ENCODE results near the gene TTN.

The TTN gene

DNA sequence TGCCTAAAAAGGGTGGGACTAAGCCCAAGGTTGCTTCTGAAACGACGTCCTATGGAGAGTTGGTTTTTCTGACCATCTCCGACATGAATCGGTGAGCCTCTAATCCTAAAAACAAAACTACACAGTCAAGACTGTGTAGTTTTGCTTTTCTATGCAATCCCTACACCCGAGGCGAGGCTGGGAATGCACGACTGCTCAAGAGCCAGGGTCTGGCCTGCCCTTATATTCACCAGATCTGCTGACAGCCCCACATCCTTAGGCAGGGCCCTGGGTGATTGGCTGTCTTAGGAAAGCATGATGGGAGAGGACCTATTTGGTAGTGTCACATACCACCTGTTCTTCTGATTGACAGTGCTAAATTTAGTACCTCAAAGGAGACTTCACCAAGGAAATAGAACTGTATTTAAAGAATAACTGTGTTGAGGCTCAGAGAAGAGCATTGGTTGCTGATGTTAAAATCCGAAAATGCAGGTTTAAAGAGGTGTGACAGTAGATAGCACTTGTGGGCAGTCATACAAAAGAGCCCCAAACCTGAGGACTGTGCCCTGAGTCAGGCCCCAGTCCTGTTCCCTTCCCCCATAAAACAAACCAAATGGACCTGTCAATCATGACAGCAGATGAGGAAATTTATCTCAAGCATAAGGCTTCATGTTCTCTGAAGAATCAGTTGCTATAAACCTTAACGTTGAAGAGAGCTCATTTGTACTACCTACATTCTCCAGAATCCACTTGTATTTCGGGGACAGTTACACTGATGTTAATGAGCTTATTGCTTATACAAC lies at the start of gene TTN:
Gene TTN, minus strand, starts transcription at position 197 of the 782 bp plus-strand sequence. CDS start 2,781 bp downstream, outside the sequence.
- DNase-seq (ENCODE audit: low spot score): no peak

DNA sequence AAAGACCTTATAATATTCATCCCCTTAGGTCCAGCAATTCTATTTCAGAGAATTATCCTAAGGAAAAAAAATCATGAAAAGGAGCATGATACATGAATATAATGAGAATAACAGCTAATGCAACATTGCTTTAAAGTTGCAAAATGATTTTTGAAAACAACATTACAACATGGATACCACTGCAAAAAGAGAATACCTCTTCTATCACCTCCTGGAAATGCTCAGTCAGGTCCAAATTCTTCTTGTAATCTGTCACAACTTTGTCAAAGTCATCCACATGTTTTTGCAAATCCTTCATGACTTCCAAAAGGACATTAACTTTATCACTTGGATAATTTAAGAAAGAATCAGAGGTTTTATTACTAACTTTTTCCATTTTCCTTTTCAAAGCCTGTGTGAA lies 47.9 kb upstream of the TTN start:
- no peak for DNase-seq (ENCODE audit: low spot score)

DNA sequence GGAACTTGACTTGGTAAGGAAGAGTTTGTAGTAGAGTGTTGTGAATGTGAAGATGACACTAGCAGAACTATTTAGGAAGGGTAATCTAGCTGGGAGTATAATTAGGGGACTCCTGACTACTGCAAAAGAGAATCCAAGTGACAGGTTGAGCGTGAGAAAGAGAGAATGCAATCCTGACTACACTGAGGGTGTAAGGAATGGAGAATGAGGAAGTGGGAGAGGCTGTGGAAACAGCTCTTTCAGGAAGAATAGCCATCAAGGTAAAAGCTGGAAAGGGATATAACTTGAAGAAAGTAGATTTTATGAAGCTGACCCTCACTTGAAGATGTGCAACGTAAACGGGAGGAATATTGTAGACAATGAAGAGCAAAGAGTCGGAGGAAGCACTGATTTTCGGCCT lies 41.1 kb upstream of the TTN start:
- peak; percentile 25 for DNase-seq (ENCODE audit: low spot score)

GRCh38 chr2:178846458-178846802 lies 39.2 kb upstream of the TTN start:
- DNase-seq (ENCODE audit: low spot score): no peak

- no peak for DNase-seq (ENCODE audit: low spot score)
Measured at GRCh38 chr2:178845566-178846457, 38.6 kb upstream of the TTN start.

- DNase-seq (ENCODE audit: low spot score): no peak
Measured at GRCh38 chr2:178844701-178845100, 37.5 kb upstream of the TTN start.

DNA sequence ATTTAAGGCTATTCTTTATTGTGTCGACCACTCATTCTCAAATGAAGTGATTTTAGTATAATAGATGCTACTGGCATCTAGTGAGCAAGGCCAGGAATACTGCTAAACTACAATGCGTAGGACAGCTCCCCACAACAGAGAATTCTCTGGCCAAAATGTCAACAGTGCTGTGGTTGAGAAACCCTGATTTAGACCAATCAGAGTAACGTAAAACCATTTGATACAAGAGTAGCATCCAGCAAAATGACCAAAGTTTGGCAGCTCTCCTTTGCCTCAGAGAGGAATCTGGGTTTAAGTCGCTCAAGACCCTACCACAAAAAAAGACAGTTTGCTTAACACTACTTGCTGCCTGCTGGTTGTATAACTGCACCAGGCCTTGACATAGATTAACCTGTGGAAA lies 37.0 kb upstream of the TTN start:
- DNase-seq (ENCODE audit: low spot score): no peak

- DNase-seq (ENCODE audit: low spot score): no peak
Measured at GRCh38 chr2:178843697-178844096, 36.5 kb upstream of the TTN start.

GRCh38 chr2:178836807-178837206 lies 29.6 kb upstream of the TTN start:
- no peak for DNase-seq (ENCODE audit: low spot score)

- DNase-seq (ENCODE audit: low spot score): no peak
Measured at GRCh38 chr2:178834086-178834485, 26.9 kb upstream of the TTN start.

DNA sequence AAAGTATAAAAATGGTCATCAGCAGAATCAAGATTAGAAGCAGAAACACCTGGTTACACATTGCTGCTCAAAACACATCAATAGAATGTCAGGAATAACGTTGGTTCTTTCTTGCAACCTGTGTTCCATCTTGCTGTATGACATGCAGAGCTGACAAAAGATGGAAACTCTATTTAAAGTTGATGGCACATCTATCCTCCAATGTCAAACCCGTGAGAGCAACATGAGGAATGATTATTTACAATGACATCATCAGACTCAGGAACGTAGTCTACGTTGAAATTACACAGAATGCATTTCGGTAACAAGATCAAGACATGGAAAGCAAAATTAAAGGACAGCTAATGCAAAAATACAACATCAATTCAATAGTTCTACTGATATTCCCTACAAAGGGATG lies 26.2 kb upstream of the TTN start:
- no peak for DNase-seq (ENCODE audit: low spot score)

GRCh38 chr2:178830451-178830850 lies 23.2 kb upstream of the TTN start:
- DNase-seq (ENCODE audit: low spot score): no peak

GRCh38 chr2:178829981-178830380 lies 22.8 kb upstream of the TTN start:
- DNase-seq (ENCODE audit: low spot score): no peak

- DNase-seq (ENCODE audit: low spot score): no peak
Measured at GRCh38 chr2:178829299-178829960, 22.2 kb upstream of the TTN start.

- DNase-seq (ENCODE audit: low spot score): no peak
Measured at GRCh38 chr2:178828486-178828881, 21.3 kb upstream of the TTN start.

DNA sequence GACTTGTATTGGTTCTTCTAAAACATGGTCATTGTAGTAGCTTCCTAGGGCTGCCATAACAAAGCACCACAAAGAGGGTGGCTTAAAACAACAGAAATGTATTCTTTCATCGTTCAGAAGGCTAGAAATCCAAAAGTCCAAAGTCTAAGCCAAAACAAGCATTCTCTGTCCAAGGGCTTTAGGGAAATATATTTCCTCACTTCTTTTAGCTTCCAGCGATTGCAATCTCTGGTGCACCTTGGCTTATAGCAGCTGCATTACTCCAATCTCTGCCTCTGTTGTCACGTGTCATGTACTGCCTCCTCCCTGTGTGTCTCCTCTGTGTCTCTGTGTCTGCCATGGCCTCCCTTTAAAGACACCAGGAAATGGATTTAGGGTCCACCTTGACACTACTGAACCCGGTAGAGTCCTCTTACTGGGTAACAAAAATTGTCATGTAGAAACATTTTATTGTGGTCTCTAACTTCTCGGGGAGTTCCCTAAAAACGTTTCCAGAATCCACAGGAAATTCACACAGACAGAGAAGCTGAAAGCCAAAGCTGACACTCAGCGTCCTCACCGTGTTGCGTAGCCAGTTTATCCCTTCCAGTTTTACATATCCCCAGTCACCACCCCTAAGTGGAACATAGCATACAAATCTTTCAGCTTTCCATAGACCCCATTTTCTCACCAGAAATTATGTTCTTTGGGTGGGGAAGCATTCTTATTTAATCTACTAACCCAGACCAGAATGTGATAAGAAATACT lies 20.7 kb upstream of the TTN start:
- DNase-seq (ENCODE audit: low spot score): no peak

DNA sequence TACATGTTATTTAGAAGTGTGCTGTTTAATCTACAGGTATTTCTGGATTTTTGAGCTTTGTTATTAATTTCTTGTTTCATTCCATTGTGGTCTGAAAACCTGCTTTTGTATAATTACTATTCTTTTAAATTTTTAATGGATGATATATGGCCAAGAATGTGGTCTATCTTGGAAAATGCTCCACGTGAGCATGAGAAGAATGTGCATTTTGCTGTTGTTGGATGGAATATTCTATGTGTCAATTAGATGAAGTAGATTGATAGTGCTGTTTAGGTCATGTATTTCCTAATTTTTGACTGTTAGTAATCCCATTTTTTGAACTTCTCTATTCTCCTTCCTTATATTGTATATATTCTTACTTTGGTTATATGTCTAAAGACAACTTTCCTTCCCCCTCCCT lies 19.9 kb upstream of the TTN start:
- DNase-seq (ENCODE audit: low spot score): no peak

GRCh38 chr2:178825183-178825582 lies 18.0 kb upstream of the TTN start:
- DNase-seq (ENCODE audit: low spot score): peak; percentile 57

GRCh38 chr2:178824181-178824580 lies 17.0 kb upstream of the TTN start:
- DNase-seq (ENCODE audit: low spot score): no peak

DNA sequence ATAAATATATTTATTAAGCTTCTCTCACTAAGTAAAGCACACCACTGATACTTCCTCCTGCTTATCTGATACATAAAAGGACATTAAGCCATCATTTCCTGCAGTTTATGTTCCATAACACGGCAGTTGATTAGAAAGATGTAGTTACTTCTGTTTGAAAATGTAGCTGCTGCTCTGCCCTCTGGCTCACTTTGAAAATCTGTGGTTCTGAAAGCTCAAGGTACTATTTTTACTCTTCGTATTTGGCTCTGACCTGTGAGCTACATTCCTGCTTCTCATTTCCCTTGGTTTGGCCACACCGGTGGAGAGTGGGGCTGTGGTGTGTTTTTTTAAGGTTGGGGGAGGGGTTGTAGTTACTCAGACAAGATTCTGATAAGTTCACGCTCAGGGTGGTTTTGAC lies 12.8 kb upstream of the TTN start:
- DNase-seq (ENCODE audit: low spot score): no peak

GRCh38 chr2:178819147-178819875 lies 12.1 kb upstream of the TTN start:
- DNase-seq (ENCODE audit: low spot score): no peak
